Mesenteric fat pad (tissue), 1 donor: Measurements from ENCODE around the gene SORBS2. TPM values are rescaled to one million over a fixed set of nuclear protein-coding genes. Genes with fewer than 3 reads are reported as not detected.

Experiments used
- DNase-seq: peaks from one replicate; pipeline ENCODE4 v3.0.0-alpha.2; 2020; ENCODE audit warnings: low spot score
- total RNA-seq: library from RNA; stranded (reverse); fragmentation: NEBNext Ultra II Directional; extraction: Animal tissue kit (Norgen Biotek cat#: 25700); gene quantifications from one replicate; pipeline ENCODE4 v1.2.1, GENCODE V29; 2021
- donor health status: DM: yes; HTN: yes; CAD: no.

Gene SORBS2
- total RNA-seq, 1 donor from 2014 or later: 17.5 TPM

DNA sequence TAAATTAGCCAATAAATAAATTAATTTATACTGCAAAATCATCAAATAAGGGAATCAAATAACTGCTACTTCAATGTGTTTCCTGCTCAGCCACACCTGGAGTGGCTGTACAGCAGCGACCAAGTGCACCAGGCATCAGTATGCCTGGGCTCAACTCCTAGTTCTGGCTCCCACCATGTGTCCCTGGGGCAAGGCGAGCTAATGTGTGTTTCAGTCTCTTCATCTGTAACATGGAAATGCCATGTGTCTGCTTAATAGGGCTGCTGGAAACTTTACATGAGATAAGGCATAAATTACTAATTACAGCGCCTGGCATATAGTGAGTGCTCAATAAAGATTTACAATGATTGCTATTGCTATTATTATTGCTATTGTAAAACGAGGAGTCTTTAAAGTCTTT is 167.6 kb downstream of the SORBS2 start:
- no peak for DNase-seq

DNA sequence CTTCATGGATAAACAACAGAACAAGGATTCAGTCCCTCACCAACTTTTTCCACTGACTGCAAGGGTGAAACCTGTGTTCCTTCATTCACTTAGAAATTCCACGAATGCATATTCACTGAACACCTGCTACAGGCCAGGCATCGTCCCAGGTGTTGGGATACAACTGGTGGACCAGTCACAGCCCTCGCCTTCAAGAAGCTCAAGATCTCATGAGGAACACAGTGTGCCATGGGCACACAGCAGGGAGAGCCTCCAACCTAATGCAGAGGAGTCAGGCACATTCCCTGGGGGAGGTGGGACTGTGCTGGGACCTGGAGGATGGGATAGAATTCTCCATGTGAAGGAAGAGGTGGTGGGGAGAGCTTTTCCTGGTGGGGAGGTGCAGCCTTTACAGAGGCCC is 169.1 kb downstream of the SORBS2 start:
- DNase-seq: no peak

DNA sequence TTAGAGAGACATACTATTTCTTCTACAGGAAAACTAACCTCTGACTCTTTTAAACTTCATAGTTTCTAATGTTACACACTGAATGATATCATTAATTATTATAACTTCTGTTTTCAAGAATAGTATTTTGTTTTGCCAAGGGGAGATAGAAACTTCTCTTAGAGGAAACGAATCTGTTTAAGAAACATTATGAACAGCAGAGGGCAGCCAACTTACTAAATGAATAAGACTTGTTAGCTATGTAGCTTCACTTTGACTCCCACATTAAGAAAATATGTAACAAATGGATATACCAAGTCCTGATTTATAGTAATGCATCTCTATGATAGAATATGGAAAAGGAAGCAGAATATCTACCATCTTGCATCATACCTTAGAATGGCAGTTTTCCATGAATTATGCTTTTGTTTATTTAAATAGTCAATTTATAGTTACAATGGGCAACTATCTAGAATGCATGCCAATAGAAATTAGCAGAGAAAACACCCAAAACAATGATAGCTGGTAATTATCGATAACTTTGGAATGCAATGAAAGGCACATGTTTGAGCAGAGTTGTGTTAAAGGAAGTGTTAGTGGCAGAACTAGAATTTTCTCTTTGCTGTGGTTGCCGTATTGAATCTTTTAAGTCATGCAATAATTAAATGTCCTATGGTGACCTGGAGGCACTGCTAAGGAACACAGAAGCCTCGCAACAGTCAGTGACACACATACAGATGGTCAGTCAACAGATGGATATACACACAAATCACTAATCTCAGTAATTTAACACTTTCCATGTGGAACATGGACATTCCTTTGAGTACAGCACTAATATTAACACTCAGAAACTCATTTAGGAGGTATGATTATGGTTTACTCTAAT is 171.0 kb downstream of the SORBS2 start:
- DNase-seq: no peak

DNA sequence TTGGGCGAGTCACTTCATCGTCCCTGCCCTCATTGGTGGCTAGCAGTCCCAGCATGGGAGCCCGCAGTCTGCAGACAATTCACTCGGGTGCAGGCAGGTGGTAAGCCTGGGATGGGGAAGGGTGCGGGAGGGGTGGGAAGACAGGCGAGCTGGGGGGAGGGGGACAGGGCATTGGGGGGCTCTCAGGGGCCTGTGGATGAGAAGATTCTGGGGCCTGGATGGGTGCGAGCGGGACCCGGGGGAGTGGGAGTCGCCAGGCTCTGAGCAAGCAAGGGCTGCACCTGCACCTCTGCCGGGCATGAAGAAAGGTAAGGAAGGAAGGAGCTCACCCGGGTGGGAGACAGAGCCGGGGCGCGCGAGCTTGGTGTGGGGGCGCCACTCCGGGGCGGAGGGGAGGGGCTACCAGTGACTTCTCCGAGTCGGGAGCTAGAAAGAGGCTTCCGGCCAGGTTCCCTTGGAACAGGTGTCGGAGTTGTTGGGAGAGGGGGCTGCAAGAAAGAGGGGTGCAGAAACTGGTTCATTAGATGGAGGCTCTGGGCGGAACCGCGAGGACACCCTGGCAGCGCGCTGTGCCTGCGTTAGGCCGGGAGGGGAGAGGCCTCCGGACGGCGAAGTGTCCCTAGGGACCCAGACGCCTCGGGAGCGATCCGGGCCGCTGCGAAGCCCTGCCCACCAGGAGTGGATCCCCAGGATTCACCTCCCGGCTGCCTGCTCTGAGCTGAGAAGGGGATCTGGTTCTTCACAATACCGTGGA is 173.3 kb downstream of the SORBS2 start:
- no peak for DNase-seq

DNA sequence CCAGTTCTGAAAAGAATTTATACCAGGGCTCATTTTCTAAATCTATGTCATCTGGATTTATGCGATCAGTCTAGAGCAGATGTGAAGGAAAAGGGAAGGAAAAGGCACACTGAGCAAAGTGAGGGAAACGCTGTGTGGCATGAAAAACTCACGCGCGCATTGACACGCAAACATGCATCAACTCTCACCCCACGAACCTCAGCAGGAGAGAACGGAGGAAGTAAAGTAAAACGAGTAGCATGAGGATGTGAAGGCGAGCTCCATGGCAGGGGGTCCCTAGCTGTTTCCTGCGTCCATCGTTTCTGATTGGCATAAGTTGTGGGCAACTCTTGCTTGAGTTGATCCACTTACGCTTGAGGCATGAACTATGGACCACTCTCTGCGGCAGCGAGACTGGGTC is 173.9 kb downstream of the SORBS2 start:
- DNase-seq: no peak

DNA sequence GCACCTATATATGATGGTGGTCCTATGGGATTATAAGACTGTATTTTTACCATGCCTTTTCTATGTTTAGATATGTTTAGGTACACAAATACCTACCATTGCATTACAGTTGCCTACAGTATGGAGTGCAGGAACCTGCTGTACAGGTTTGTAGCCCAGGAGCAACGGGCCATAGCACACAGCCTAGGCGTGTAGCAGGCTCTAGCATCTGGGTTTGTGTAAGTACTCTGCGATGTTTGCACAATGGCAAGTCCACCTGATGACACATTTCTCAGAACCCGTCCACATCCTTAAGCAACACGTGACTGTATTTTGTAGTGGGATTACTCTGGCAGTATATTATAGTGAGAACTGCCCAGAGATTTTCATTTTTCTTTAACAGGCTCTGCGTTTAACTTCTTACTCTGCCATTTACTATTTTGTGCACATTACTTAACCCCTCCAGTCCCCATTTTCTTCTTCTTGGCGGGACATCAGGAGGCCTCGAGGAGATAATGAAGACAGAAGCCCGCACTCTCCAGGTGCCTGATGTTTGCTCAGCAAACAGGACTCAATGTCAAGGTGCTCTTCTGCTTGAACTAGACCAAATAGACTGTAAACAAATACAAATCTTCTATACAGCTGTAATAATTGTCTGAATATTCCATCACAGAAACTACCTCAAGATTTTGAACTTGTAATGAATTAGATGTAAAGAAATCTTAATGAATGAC is 174.7 kb downstream of the SORBS2 start:
- DNase-seq: no peak

DNA sequence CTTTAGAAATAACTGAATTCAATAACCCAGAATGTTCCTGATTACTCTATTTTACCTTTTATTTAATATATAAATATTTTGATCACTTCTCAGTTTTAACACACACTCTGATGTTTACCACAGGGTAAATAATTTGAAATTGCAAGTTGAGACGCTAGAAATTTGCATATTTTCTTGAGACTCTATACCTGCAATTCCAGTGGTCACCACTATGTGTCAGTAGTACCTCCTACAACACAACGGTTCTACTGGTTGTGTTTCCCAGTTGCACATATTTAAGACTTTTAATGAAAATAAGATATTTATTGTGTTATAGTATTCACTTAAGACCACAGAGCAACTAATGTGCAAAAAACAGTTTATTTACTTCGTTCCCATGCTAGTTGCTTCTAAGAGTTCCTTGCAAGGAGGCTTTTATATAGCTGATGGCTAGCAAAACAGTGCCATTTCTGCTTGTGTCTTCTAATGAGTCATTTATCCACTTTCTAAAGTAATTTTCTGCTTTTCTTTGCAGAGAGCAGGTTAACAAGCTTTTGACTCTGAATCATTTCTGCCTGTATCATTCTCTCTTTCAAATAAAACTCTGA is 177.8 kb downstream of the SORBS2 start:
- no peak for DNase-seq

DNA sequence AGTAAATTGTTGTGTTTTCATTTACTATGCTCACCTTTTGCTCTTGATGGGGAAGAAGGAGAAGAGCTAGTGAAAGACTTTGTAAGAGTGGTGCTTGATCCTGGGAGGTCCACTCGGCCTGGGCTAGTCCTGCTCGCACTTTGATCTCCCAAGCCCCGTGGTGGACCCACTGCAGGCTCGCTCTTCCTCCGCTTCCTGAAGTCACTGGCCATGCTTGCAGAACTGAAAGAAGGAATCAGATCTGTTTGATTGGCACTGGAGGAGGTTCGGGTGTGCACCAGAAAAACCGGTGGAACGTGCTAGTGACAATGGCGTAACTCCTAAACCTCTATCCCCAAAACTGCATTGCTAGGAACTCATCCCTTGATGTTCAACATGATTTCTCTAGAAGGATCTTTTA is 185.2 kb downstream of the SORBS2 start:
- no peak for DNase-seq

DNA sequence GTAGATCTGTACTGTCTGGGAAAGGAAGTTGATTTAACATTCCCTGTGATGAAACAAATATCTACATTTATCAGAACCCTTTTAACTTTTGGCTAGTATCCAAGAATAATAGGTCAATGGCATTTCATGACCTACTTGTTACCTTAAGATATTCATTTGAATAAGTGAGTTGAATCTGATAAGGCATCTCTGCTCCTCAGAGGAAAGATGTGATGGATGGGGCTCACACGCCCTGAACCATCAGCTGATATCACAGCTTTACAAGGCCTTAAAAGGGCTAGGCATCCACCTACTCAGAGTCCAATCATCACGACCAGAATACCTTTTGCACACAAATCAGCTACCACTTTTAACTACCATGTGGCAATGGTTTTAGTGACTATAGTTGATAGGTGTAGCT is 186.5 kb downstream of the SORBS2 start:
- DNase-seq: no peak

DNA sequence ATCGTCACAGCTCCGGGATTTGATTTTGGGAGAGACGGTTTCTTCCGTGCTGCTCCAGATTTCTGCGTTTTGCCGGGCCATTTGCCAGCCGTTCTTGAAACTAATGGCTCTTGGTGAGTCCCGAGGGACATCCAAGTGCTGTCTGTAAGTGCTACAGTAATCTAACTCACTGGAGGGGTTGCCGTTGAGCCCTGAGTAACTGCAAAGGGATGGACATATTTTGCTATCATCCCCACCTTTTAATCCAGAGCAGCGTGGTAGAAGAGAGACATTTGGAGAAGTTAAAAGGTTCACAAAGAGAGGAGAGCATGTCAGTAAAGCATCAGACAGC is 187.8 kb downstream of the SORBS2 start:
- DNase-seq: no peak

DNA sequence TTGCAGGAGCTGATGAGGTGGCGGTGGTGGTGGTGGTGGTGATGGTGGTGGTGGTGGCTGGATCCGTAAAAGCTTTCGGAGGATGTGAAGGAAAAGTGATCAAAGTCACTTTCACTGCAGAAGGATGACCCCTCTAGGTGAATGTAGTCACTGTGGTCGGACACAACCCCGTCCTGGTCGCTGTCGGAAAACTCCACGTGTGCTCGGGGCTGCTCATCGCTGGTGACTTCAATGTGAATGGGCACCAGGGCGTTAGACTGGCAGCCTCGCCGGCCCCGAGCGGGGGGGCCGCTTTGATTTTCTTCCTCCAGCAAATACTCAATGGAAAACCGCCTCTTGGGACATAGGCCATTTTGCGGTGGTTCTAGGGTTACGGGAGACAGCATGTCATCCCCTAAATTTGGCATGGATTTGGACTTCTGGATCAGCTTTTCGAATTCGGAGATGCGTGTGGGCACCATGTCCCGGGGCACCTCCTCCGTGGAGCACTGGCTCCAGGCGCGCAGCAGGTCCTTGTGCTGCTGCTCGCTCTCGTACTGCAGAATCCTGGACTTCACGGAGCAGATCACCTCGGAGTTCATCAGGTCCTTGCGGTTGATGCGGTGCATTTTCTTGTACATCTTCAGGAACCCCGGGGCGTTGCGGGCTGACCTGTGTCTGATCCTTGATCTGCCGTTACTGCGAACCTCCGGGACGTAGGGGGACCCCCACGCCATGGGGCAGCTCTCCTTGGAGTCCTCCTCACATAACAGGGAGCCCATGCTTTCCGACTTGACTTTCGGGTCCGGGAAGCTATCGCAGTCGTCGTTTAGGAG is 188.3 kb downstream of the SORBS2 start:
- DNase-seq: no peak

DNA sequence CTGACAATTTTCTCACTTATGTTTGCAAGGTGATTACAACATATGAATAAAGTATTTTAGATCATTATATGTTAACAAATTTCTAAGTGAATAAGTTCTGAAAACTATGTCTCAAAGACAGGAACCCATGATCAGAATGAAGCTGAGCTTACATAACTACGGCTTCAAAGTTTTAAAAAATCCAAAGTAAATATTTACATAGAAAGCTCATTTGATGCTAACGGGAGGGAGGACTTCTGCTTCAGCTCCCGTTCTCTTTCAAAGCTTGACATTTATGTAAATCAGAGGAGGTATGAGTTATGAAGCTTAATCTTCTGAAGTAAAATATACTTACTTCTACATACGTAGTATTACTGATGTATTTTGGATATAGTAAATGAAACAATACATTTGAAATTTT is 203.8 kb downstream of the SORBS2 start:
- DNase-seq: no peak

DNA sequence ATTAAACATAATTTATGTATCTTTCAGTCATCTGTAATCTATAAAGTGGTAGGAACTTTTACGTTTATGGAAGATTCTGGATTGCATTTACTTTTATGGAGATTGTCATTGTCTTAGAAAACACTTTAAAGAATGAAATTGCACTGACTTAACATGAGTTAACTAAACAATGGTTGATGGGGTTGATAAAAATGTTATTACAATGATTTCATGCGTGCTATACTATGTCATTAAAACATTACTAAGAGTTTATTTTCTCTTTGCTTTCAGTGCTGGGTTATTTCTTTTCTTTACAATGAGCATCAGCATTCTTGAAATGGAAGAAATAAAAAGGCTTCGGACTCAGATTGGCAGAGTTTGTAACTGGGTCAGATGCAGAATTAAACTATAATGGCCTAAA is 209.6 kb downstream of the SORBS2 start:
- no peak for DNase-seq

DNA sequence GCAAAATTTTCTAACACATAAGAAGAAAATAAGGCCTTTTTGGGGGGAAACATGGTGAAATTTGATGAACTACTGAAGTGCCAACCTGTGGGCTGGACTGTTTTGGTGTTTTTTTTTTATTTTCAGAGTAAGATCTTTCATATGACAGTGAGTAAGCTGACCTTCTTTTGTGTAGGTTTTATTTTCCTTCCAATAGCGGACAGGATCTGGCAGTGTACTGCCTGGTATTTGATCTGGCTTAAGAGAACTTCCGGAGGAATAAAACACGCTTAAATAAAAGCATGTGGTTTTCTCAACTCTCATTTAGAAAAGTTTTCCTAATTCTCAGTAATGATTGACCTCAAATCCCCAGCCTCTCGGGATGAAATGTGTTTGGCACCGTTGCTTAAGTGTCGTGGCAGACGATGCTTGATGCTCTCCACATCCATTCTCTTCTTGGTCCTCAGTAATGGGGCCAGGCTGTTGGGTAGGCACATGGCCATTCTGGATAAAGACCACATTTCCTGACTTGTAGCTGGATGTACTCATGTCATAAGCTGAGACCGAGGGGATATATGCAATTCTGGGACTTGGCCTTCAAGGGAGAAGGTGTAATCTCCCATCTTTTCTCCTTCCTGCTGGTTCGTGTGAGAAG is 211.1 kb downstream of the SORBS2 start:
- DNase-seq: no peak

DNA sequence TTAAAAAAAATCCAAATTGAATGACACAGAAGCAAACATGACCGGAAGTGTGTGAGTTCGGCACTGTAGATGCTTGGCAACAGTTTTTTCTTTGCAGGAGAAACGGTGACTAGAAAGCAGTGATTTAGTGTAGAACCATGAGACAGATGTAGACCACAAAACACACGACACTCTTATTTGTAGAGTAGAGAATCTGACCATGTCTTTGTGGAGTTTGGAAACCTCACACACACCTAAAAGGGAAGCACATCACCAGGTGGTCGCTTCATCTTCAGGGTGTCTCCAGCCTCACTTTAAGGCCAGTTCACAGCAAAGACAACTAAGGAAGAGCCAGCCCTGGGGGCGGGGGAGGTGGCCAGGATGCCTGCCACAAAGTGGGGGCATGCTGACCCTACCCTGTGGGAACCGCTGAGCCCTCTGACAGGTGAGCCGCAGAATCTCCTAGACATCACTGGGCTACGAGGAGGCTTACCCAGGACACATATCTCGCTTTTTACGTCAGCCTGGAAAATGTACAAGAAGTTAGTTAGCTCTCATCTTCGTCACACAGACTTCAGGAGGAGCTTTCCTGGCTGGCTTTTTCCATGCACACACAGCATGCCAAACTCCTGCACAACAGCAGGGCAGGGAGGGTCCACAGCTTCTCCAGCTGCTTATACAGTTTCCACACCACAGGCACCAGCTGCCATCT is 212.3 kb downstream of the SORBS2 start:
- no peak for DNase-seq

DNA sequence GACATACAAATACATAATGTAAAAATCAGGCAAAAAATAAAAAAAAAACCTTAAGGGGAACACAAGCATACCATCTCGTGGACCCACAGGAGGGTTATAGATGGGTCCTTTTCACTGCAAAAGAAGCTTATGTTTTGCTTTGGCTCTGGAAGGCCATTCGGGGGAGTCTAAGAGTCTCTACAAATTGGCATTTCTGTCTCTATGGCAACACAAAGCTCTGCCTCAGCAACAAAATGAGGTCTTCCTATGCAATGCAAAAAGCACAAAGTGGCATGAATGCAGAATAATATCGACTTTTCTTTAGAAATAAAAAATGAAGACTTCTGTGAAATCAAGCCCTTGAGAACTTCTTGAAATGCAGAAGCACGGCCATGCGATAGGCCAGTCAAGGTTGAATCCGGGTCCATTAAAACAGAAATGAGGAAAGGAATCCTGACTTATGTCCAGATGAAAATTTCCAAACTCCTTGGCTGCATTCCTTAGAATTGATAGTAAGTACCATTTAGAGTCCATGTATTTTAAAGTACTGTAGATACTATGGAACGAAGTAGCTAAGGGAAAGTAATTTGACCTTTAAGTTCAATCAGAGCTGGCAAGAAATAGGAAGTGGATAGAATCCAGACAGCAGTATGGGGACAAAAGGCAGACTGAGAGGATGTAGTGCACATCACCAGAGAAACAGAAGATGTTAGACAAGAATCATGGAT is 213.0 kb downstream of the SORBS2 start:
- no peak for DNase-seq

DNA sequence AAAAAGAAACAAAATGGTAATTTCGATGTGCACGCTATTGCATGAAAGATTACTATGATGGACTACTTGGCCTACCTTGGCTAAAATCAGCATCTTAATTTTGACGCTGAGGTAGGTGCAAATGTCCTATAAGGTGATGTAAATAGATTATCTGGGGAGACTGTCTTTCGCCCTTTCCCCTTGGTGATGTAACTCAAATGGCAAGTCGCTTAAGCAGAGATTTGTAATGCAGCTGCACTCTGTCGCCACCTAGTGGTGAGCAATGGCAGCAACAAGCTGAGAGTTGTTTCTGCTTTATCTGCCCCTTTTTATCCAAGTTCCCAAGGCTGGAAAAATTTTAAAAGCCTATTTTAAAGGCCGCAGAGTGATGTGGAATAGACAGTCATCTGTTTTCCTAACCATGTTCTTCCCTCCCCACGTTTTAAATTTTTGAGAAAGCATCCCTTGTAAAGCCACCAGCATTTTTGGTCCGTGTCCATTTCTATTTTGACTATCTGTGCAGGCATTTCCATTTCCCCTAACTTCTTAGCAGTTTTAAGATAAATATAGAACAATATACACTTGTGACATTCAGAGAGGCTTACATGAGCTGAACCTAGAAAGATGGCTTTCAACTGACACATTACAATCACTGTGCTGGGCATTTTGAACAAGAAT is 214.3 kb downstream of the SORBS2 start:
- DNase-seq: no peak

DNA sequence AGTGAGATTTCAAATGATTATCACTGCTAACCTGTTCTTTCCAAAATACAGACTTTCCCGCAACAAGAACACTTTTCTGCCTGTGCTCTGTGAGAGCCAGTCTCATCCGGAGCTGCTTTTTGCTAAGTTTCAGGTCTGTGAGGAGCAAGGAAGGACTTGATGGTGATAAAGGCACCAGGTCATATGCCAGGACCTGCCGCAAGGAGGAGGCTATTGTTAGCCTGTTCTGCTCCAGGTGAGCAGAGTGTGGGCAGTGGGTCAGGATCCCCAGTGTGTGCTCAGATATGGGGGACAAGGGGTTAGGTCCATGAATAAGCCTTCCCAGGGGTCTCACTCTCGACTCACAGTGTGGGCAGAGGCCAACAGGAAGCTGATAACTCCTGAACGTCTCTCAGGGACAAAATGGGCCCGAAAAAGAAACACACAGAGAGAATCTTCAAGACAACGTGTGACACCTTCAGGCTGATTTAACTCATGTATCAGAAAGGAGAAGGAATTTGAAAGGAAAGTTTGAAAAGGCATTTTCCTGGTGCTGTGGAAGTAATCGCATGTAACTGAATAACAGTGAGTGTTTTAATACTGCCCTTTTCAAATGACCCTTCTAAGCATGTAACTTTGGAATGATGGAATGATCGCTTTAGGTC is 219.0 kb downstream of the SORBS2 start:
- no peak for DNase-seq
